Left ventricle myocardium inferior (tissue), 1 donor: ENCODE measurements around the gene STX8. TPM values are rescaled to one million over a fixed set of nuclear protein-coding genes. Genes with fewer than 3 reads are reported as not detected.

Source experiments
- DNase-seq: peaks from one replicate; pipeline ENCODE4 v3.0.0-alpha.2; 2020
- H3K27ac ChIP-seq: fragments of 200-600 bp; replicated peaks from 2 replicates; pipeline ENCODE4 v1.8.0; 2021
- H3K27me3 ChIP-seq: fragments of 200-600 bp; 2 replicates; pipeline ENCODE4 v1.8.0; 2021; ENCODE audit warnings: low read depth
- H3K36me3 ChIP-seq: fragments of 200-600 bp; 2 replicates; pipeline ENCODE4 v1.8.0; 2021
- H3K4me1 ChIP-seq: fragments of 200-600 bp; 2 replicates; pipeline ENCODE4 v1.8.0; 2021
- H3K4me3 ChIP-seq: fragments of 200-600 bp; 2 replicates; pipeline ENCODE4 v1.8.0; 2021; ENCODE audit warnings: mild to moderate bottlenecking, moderate library complexity
- H3K9me3 ChIP-seq: fragments of 200-600 bp; replicated peaks from 2 replicates; pipeline ENCODE4 v1.8.0; 2021
- CTCF ChIP-seq: fragments of 200-600 bp; IDR thresholded peaks from 2 replicates; pipeline ENCODE4 v1.8.0; 2021; ENCODE audit warnings: antibody characterized with exemption, mild to moderate bottlenecking, borderline replicate concordance
- intact Hi-C: fragments of 100-400 bp; cut with micrococcal nuclease; formaldehyde crosslinking; loops from one replicate; pipeline ENCODE4 v1.11.0; 2022
- total RNA-seq: library from RNA; stranded (reverse); fragmentation: NEBNext Ultra II Directional; extraction: Animal tissue kit (Norgen Biotek cat#: 25700); gene quantifications from one replicate; pipeline ENCODE4 v1.2.1, GENCODE V29; 2021
- donor health status: DM: no; HTN: yes; CAD: no; lungs with severe emphysema.

The STX8 gene
- total RNA-seq, 1 donor from 2014 or later, result 61.3 TPM

GRCh38 chr17:9228408-9229159 is 347.0 kb downstream of the STX8 start:
- H3K4me1 ChIP-seq, result peaks cover 4% of the 10 kb centered on the region
- no peak for DNase-seq
- no peaks in the 10 kb centered on the region for H3K36me3 ChIP-seq
- no peaks in the 10 kb centered on the region for H3K9me3 ChIP-seq
- no peak overlapping the region for H3K27ac ChIP-seq
- intact Hi-C loops, result no loop called here
- TF ChIP-seq CTCF, result no peak
- peaks cover 16% of the 10 kb centered on the region for H3K27me3 ChIP-seq
- H3K4me3 ChIP-seq, result no peak overlapping the region

- no peak for DNase-seq
- TF ChIP-seq CTCF, result no peak
- H3K9me3 ChIP-seq, result no peaks in the 10 kb centered on the region
- peaks cover 16% of the 10 kb centered on the region for H3K27me3 ChIP-seq
- no peak overlapping the region for H3K27ac ChIP-seq
- intact Hi-C loops, result no loop called here
- H3K4me1 ChIP-seq, result peaks cover 4% of the 10 kb centered on the region
- H3K4me3 ChIP-seq, result no peak overlapping the region
- H3K36me3 ChIP-seq, result no peaks in the 10 kb centered on the region
These were observed 347.7 kb downstream of the STX8 start for GRCh38 chr17:9227819-9228407.

- no peak overlapping the region for H3K27ac ChIP-seq
- TF ChIP-seq CTCF, result no peak
- no peaks in the 10 kb centered on the region for H3K9me3 ChIP-seq
- H3K4me1 ChIP-seq, result peaks cover 4% of the 10 kb centered on the region
- no peak overlapping the region for H3K4me3 ChIP-seq
- intact Hi-C loops, result no loop called here
- H3K36me3 ChIP-seq, result no peaks in the 10 kb centered on the region
- peaks cover 16% of the 10 kb centered on the region for H3K27me3 ChIP-seq
- no peak for DNase-seq
These were observed 348.9 kb downstream of the STX8 start for GRCh38 chr17:9226794-9227135.

- no peak for TF ChIP-seq CTCF
- Histone ChIP-seq H3K27me3 (peaks cover 16% of the 10 kb centered on the region), H3K4me3 (no peak overlapping the region), H3K9me3 (no peaks in the 10 kb centered on the region), H3K4me1 (peaks cover 4% of the 10 kb centered on the region), H3K36me3 (no peaks in the 10 kb centered on the region), H3K27ac (no peak overlapping the region)
- no peak for DNase-seq
- intact Hi-C loops, result no loop called here
These were observed 349.4 kb downstream of the STX8 start for GRCh38 chr17:9226130-9226793.

GRCh38 chr17:9225305-9226101 is 350.1 kb downstream of the STX8 start:
- Histone ChIP-seq H3K4me1 (peaks cover 4% of the 10 kb centered on the region), H3K4me3 (no peak overlapping the region), H3K9me3 (no peaks in the 10 kb centered on the region), H3K36me3 (no peaks in the 10 kb centered on the region), H3K27ac (no peak overlapping the region), H3K27me3 (peaks cover 16% of the 10 kb centered on the region)
- no peak for DNase-seq
- no peak for TF ChIP-seq CTCF
- intact Hi-C loops, result no loop called here
